Measurements from ENCODE around the gene ACSL4.

DNA sequence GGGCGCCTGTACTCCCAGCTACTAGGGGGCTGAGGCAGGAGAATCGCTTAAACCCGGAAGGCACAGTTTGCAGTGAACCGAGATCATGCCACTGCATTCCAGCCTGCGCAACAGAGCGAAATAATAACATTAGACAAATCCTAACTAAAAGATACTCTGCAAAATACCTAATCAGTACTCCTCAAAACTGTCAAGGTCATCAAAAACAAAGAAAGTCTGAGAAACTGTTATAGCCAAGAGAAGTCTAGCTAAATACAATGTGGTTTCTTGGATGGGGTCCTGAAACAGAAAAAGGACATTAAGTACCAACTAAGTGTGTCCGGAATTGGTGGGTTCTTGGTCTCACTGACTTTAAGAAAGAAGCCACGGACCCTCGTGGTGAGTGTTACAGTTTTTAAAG lies 14.6 kb upstream of the ACSL4 start:
- TF ChIP-seq, protein P1, sequence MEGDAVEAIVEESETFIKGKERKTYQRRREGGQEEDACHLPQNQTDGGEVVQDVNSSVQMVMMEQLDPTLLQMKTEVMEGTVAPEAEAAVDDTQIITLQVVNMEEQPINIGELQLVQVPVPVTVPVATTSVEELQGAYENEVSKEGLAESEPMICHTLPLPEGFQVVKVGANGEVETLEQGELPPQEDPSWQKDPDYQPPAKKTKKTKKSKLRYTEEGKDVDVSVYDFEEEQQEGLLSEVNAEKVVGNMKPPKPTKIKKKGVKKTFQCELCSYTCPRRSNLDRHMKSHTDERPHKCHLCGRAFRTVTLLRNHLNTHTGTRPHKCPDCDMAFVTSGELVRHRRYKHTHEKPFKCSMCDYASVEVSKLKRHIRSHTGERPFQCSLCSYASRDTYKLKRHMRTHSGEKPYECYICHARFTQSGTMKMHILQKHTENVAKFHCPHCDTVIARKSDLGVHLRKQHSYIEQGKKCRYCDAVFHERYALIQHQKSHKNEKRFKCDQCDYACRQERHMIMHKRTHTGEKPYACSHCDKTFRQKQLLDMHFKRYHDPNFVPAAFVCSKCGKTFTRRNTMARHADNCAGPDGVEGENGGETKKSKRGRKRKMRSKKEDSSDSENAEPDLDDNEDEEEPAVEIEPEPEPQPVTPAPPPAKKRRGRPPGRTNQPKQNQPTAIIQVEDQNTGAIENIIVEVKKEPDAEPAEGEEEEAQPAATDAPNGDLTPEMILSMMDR (conservative IDR thresholded peaks at IDR 0.05; ENCODE audit: low read length): no peak
- no peak for TF ChIP-seq EZH2phosphoT487 (IDR thresholded peaks at IDR 0.05; ENCODE audit: borderline replicate concordance)

Measured in Loucy (cell line).